ENCODE results near the gene MAN2A1. TPM values are rescaled to one million over a fixed set of nuclear protein-coding genes. Genes with fewer than 3 reads are reported as not detected.

Gene MAN2A1
- total RNA-seq, 1 experiment from 2014 or later: 51.0 TPM

DNA sequence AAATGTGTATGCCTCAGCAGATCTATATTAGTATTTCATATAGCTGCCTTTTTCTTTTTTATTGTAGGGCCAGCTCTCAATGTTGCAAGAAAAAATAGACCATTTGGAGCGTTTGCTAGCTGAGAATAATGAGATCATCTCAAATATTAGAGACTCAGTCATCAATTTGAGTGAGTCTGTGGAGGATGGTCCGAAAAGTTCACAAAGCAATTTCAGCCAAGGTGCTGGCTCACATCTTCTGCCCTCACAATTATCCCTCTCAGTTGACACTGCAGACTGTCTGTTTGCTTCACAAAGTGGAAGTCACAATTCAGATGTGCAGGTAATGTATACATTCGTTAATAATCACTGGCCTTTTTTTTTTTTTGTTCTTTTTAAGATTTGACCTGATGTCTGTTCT, 23.7 kb downstream of the MAN2A1 start:
- CTCF ChIA-PET: no interaction called here
- no peaks in the 10 kb centered on the region for H3K4me1 ChIP-seq (ENCODE audit: control insufficient read depth, insufficient read depth, low read length)
- no peak for DNase-seq (ENCODE audit: low read depth, low spot score)

DNA sequence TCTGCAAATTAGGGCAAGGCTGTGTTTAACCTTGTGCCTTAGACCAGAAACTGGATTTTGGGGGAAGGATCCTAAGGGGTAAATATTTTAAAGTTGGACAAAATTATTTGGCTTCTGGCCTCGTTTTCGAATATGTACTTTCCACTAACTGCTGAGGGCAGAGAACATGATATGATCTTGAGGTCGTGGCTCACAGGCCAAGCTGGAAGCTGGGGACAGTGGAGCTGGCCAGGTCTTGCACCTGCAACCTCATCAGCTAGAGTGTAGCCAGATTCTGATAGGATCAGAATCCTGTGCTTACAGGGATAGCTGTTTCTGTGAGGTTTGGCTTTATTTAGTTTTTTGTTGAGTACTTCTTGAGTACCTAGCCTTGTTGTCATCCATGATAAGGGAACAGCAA, 24.9 kb downstream of the MAN2A1 start:
- no peak overlapping the region for H3K4me3 ChIP-seq (ENCODE audit: low read depth in 2 of 2, low read length in 2 of 2)
- peaks cover 2% of the 10 kb centered on the region; the same call in 1 of the 2 replicates for H3K36me3 ChIP-seq (ENCODE audit: control insufficient read depth, insufficient read depth, low read length)
- POLR2A ChIA-PET: no interaction called here
- no peak for DNase-seq (ENCODE audit: low read depth, low spot score)
- H3K27ac ChIP-seq (ENCODE audit: low read length): no peak overlapping the region
- no TSS peak for BruUV-seq (replicated peaks)
- no peaks in the 10 kb centered on the region for H3K27me3 ChIP-seq (ENCODE audit: control insufficient read depth, insufficient read depth, low read length)
- no peaks in the 10 kb centered on the region for H3K4me1 ChIP-seq (ENCODE audit: control insufficient read depth, insufficient read depth, low read length)
- in situ Hi-C loops (cut with HindIII; ENCODE audit: low pct_unique_long_range_greater_than_20kb, low sequenced_read_pairs): no loop called here
- intact Hi-C loops (cut with micrococcal nuclease; ENCODE audit: unreplicated experiment): no loop called here
- ATAC-seq: no peak
- no peak for TF ChIP-seq TCF7L2 (IDR thresholded peaks at IDR 0.05; ENCODE audit: low read depth, low read length)
- TF ChIP-seq, protein P1, sequence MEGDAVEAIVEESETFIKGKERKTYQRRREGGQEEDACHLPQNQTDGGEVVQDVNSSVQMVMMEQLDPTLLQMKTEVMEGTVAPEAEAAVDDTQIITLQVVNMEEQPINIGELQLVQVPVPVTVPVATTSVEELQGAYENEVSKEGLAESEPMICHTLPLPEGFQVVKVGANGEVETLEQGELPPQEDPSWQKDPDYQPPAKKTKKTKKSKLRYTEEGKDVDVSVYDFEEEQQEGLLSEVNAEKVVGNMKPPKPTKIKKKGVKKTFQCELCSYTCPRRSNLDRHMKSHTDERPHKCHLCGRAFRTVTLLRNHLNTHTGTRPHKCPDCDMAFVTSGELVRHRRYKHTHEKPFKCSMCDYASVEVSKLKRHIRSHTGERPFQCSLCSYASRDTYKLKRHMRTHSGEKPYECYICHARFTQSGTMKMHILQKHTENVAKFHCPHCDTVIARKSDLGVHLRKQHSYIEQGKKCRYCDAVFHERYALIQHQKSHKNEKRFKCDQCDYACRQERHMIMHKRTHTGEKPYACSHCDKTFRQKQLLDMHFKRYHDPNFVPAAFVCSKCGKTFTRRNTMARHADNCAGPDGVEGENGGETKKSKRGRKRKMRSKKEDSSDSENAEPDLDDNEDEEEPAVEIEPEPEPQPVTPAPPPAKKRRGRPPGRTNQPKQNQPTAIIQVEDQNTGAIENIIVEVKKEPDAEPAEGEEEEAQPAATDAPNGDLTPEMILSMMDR (IDR thresholded peaks at IDR 0.05): no peak
- TF ChIP-seq SIN3A (IDR thresholded peaks at IDR 0.05; ENCODE audit: borderline replicate concordance, insufficient read depth, low read depth, low read length): no peak
- TF ChIP-seq POLR2AphosphoS5 (IDR thresholded peaks at IDR 0.05; ENCODE audit: low read depth, low read length): no peak
- H3K9me3 ChIP-seq (ENCODE audit: control insufficient read depth, insufficient read depth, low read depth, low read length): no peaks in the 10 kb centered on the region
- CTCF ChIA-PET: no interaction called here

More for the DNA sequence above, 23.7 kb downstream of the MAN2A1 start:
- Histone ChIP-seq H3K4me3 (ENCODE audit: low read depth in 2 of 2, low read length in 2 of 2) (no peak overlapping the region), H3K36me3 (ENCODE audit: control insufficient read depth, insufficient read depth, low read length) (peaks cover 2% of the 10 kb centered on the region; the same call in 1 of the 2 replicates), H3K9me3 (ENCODE audit: control insufficient read depth, insufficient read depth, low read depth, low read length) (no peaks in the 10 kb centered on the region), H3K27me3 (ENCODE audit: control insufficient read depth, insufficient read depth, low read length) (no peaks in the 10 kb centered on the region), H3K27ac (ENCODE audit: low read length) (no peak overlapping the region)
- in situ Hi-C loops (cut with HindIII; ENCODE audit: low pct_unique_long_range_greater_than_20kb, low sequenced_read_pairs): no loop called here
- intact Hi-C loops (cut with micrococcal nuclease; ENCODE audit: unreplicated experiment): no loop called here
- no peak for ATAC-seq
- BruUV-seq (replicated peaks): no TSS peak
- TF ChIP-seq SIN3A (IDR thresholded peaks at IDR 0.05; ENCODE audit: borderline replicate concordance, insufficient read depth, low read depth, low read length) (no peak), POLR2AphosphoS5 (IDR thresholded peaks at IDR 0.05; ENCODE audit: low read depth, low read length) (no peak), TCF7L2 (IDR thresholded peaks at IDR 0.05; ENCODE audit: low read depth, low read length) (no peak)
- TF ChIP-seq, protein P1 (IDR thresholded peaks at IDR 0.05): no peak
- TF ChIP-seq, protein P2, sequence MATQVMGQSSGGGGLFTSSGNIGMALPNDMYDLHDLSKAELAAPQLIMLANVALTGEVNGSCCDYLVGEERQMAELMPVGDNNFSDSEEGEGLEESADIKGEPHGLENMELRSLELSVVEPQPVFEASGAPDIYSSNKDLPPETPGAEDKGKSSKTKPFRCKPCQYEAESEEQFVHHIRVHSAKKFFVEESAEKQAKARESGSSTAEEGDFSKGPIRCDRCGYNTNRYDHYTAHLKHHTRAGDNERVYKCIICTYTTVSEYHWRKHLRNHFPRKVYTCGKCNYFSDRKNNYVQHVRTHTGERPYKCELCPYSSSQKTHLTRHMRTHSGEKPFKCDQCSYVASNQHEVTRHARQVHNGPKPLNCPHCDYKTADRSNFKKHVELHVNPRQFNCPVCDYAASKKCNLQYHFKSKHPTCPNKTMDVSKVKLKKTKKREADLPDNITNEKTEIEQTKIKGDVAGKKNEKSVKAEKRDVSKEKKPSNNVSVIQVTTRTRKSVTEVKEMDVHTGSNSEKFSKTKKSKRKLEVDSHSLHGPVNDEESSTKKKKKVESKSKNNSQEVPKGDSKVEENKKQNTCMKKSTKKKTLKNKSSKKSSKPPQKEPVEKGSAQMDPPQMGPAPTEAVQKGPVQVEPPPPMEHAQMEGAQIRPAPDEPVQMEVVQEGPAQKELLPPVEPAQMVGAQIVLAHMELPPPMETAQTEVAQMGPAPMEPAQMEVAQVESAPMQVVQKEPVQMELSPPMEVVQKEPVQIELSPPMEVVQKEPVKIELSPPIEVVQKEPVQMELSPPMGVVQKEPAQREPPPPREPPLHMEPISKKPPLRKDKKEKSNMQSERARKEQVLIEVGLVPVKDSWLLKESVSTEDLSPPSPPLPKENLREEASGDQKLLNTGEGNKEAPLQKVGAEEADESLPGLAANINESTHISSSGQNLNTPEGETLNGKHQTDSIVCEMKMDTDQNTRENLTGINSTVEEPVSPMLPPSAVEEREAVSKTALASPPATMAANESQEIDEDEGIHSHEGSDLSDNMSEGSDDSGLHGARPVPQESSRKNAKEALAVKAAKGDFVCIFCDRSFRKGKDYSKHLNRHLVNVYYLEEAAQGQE (IDR thresholded peaks at IDR 0.05; ENCODE audit: insufficient read depth in 1 of 2, low read depth in 2 of 2, low read length in 1 of 2): no peak
- POLR2A ChIA-PET: no interaction called here

Data from Panc1 (cell line).